ENCODE data around the gene TNFAIP3. TPM values are rescaled to one million over a fixed set of nuclear protein-coding genes. Genes with fewer than 3 reads are reported as not detected.

The TNFAIP3 gene
- total RNA-seq, 4 donors from 2014 or later: 5.9 to 7.8 (median 7.3) TPM

GRCh38 chr6:137860394-137861005, 6.6 kb upstream of the TNFAIP3 start:
- WGBS, 2 donors: 80 to 92% methylated on average over 3 of the region's 3 CpGs
- DNase-seq: no peak
- Histone ChIP-seq H3K4me3 (replicated peaks in 1 of 3) (no peak overlapping the region), H3K27me3 (no peaks in the 10 kb centered on the region), H3K27ac (no peak overlapping the region), H3K36me3 (no peaks in the 10 kb centered on the region), H3K4me1 (no peaks in the 10 kb centered on the region), H3K9me3 (no peaks in the 10 kb centered on the region)
- intact Hi-C loops (cut with DNase I): loop anchor here (10.0 kb wide), 1 partner anchor 84 kb away; no protein-coding TSS in a partner anchor
- TF ChIP-seq CTCF (IDR thresholded peaks at IDR 0.05): no peak
- TF ChIP-seq POLR2A (IDR thresholded peaks at IDR 0.05): no peak

- no peak overlapping the region for H3K27ac ChIP-seq
- intact Hi-C loops (cut with DNase I): loop anchor here (10.0 kb wide), 1 partner anchor 83 kb away; no protein-coding TSS in a partner anchor
Measured at GRCh38 chr6:137861550-137862337, 5.3 kb upstream of the TNFAIP3 start.

GRCh38 chr6:137862419-137863090, 4.5 kb upstream of the TNFAIP3 start:
- H3K27ac ChIP-seq: no peak overlapping the region
- 83 to 85% methylated on average over 5 of the region's 5 CpGs for whole genome bisulfite sequencing, 2 donors

More at GRCh38 chr6:137861550-137862337, 5.3 kb upstream of the TNFAIP3 start:
- Histone ChIP-seq H3K4me1 (peaks cover 0 to 4% of the 10 kb centered on the region in 2 donors), H3K9me3 (no peaks in the 10 kb centered on the region), H3K27me3 (no peaks in the 10 kb centered on the region), H3K4me3 (replicated peaks in 1 of 3) (no peak overlapping the region), H3K36me3 (no peaks in the 10 kb centered on the region)
- no peak for TF ChIP-seq CTCF (IDR thresholded peaks at IDR 0.05)
- TF ChIP-seq POLR2A (IDR thresholded peaks at IDR 0.05): no peak
- 90 to 91% methylated on average over 3 of the region's 3 CpGs for WGBS, 2 donors
- no peak for DNase-seq

GRCh38 chr6:137863091-137863797, 3.8 kb upstream of the TNFAIP3 start:
- Histone ChIP-seq H3K36me3 (no peaks in the 10 kb centered on the region), H3K9me3 (no peaks in the 10 kb centered on the region), H3K4me3 (replicated peaks in 1 of 3) (no peak overlapping the region), H3K27ac (no peak overlapping the region), H3K4me1 (peaks cover 1 to 5% of the 10 kb centered on the region in 2 donors), H3K27me3 (no peaks in the 10 kb centered on the region)
- no peak for DNase-seq
- WGBS, 2 donors: 79 to 88% methylated on average over 4 of the region's 4 CpGs
- TF ChIP-seq POLR2A (IDR thresholded peaks at IDR 0.05): no peak
- no peak for TF ChIP-seq CTCF (IDR thresholded peaks at IDR 0.05)
- intact Hi-C loops (cut with DNase I): loop anchor here (10.0 kb wide), 1 partner anchor 82 kb away; no protein-coding TSS in a partner anchor

More at GRCh38 chr6:137862419-137863090, 4.5 kb upstream of the TNFAIP3 start:
- Histone ChIP-seq H3K27me3 (no peaks in the 10 kb centered on the region), H3K4me3 (replicated peaks in 1 of 3) (no peak overlapping the region), H3K4me1 (peaks cover 0 to 4% of the 10 kb centered on the region in 2 donors), H3K9me3 (no peaks in the 10 kb centered on the region), H3K36me3 (no peaks in the 10 kb centered on the region)
- intact Hi-C loops (cut with DNase I): loop anchor here (10.0 kb wide), 1 partner anchor 82 kb away; no protein-coding TSS in a partner anchor
- no peak for DNase-seq
- TF ChIP-seq POLR2A (IDR thresholded peaks at IDR 0.05): no peak
- TF ChIP-seq CTCF (IDR thresholded peaks at IDR 0.05): no peak

All from thyroid gland (tissue), 4 donors.